Globus pallidus (tissue), 1 donor: ENCODE measurements around the gene OR2T3.
"Not testable (repeated sequence)": the region's sequence is repeated elsewhere in the genome, so short reads cannot be mapped to it uniquely, and the experiment has no call there.

Experiments used
- DNase-seq: peaks from one replicate; pipeline ENCODE4 v3.0.0-alpha.2; 2015; ENCODE audit warnings: low spot score

The OR2T3 gene, protein sequence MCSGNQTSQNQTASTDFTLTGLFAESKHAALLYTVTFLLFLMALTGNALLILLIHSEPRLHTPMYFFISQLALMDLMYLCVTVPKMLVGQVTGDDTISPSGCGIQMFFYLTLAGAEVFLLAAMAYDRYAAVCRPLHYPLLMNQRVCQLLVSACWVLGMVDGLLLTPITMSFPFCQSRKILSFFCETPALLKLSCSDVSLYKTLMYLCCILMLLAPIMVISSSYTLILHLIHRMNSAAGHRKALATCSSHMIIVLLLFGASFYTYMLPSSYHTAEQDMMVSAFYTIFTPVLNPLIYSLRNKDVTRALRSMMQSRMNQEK

GRCh38 chr1:248473051-248473450 is at the start of gene OR2T3:
Gene OR2T3 (plus strand): TSS chr1:248473351. CDS start chr1:248473351, 0 bp downstream.
- not testable (repeated sequence) for DNase-seq

- DNase-seq = not testable (repeated sequence)
Measured at GRCh38 chr1:248427526-248428191, 45.5 kb upstream of the OR2T3 start.

DNA sequence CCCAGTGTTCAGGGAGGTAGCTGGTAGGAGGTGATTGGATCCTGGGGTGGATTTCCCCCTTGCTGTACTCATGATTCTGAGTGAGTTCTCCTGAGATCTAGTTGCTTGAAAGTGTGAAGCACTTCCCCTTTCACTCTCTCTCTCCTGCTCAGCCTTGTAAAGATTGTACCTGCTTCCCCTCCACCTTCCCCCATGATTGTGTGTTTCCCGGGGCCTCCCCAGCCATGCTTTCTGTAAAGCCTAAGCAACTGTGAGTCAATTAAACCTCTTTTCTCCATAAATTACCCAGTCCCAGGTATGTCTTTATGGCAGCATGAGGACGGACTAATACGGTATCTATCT is 45.0 kb upstream of the OR2T3 start:
- DNase-seq = not testable (repeated sequence)

- DNase-seq = not testable (repeated sequence)
Measured at GRCh38 chr1:248431683-248432082, 41.5 kb upstream of the OR2T3 start.

DNA sequence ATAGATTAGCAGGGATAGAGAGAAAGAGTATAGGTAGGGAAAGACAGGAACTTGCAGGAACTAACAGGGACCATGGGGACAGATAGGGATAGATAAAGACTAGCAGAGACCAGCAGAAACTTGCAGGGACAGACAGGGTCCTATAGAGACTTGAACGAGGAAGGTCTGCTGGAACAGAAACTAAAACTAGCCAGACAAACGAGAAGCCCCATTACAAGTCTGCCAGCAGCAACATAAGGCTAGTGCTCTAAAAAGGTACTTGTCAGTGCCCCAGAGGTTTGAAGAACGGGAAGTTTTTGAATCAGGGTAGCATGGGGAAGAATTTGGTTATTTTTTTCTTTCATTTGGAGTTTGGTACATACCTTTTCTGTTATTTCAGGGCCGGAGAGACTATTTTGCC is 41.0 kb upstream of the OR2T3 start:
- DNase-seq = not testable (repeated sequence)

DNA sequence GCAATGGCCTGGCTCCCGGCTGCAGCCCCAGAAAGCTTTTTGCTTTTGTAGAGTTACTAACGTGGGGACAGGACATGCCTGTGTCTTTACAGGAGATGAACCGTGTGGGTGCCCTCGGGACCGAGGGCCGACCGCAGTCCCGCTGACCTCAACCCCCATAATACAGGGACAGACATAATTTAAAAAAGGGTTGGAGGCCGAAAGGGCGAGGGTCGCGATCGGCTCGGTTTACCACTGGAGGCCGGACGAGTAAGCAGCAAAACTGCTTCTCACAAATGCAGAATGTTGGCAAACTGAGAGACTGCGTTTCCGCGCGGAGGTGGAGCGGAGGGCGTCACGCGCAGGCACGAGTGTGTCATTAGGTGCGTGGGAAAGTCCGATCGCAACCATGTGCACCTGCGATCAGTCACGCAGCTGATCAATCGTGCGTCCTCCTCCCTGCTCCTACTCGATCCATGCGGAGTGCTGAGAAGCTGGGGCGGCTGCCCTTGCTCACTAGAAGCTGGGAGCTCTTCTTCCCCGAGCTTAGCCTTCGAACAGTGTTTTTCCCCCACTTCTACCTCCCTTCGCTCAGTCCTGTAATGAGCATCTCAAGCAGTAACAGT is 39.2 kb upstream of the OR2T3 start:
- DNase-seq = not testable (repeated sequence)

- DNase-seq = not testable (repeated sequence)
Measured at GRCh38 chr1:248434913-248435312, 38.2 kb upstream of the OR2T3 start.

- DNase-seq = not testable (repeated sequence)
Measured at GRCh38 chr1:248436303-248436702, 36.8 kb upstream of the OR2T3 start.

GRCh38 chr1:248438668-248439067 is 34.5 kb upstream of the OR2T3 start:
- not testable (repeated sequence) for DNase-seq

DNA sequence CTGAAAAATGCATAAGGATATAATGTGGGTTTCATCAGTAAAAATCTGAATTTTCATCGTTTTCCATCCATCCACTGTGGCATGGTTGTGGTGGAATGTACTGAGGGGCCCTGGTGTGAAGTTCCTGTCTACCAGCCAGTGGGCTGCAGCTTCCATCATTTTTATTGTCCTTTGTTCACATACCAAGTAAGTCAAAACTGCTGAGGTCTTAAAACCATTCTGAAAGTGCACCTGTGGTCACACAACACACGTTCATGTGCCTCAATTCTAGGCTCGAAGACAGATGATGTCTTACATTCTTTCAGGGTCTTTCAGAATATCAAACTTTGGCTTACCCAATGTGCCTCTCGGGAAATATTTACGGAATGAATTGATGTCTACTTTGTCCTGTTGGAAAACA is 33.9 kb upstream of the OR2T3 start:
- DNase-seq = not testable (repeated sequence)

- DNase-seq = not testable (repeated sequence)
Measured at GRCh38 chr1:248442500-248443277, 30.5 kb upstream of the OR2T3 start.

GRCh38 chr1:248444603-248445002 is 28.5 kb upstream of the OR2T3 start:
- not testable (repeated sequence) for DNase-seq

DNA sequence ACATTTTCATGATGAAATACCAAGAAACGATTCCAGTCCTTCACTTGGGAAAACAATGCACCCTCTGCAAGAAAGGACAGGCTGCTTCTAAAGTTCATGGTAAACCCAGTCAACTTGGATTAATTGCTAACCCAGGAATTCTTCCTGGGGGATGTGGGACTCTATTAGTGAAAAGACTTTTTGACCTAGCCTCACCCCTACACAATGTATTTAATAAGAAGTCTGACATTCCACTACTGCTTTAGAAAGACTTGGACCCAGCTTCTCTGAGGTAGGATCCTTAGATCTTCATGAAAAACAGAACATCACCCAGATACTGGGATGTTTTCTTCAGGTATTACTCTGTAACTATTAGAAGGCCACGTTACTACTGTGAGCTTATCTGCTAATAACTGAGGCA is 27.8 kb upstream of the OR2T3 start, which contains the start of gene OR2T2:
TSS of gene OR2T2 (plus strand) at position 239 of the 400 bp plus-strand sequence. CDS start 7,161 bp downstream, outside the sequence.
- not testable (repeated sequence) for DNase-seq

DNA sequence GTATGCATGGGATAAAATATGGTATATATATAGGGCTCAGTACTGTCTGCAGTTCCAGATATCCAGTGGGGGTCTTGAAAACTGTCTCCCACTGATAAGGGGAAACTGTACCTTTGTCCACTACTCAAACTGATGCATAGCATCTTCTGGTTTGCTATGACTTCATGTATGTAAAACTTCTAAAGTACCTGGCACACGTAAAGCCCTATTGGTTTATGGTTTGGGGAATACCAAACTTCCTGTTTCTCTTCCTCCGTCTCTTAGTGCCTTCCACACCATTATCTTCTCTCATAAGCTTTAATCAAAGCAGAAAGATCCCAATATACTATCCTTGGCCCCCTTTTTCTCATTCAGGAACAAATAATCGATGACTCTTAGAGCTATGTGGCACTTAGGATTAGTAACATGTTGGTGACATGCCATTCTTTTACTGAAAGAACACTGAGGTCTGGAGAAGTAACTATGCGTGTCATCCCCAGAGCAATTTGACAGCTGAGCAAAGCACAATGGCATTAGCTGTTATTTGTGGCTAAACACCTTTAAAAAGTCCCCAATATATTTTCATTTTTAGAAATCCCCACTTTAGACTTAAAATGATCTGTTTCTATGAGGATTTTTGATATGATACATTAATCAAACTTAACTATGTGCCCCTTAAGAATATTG is 24.6 kb upstream of the OR2T3 start:
- DNase-seq = not testable (repeated sequence)

GRCh38 chr1:248449821-248450465 is 23.2 kb upstream of the OR2T3 start:
- DNase-seq = not testable (repeated sequence)

DNA sequence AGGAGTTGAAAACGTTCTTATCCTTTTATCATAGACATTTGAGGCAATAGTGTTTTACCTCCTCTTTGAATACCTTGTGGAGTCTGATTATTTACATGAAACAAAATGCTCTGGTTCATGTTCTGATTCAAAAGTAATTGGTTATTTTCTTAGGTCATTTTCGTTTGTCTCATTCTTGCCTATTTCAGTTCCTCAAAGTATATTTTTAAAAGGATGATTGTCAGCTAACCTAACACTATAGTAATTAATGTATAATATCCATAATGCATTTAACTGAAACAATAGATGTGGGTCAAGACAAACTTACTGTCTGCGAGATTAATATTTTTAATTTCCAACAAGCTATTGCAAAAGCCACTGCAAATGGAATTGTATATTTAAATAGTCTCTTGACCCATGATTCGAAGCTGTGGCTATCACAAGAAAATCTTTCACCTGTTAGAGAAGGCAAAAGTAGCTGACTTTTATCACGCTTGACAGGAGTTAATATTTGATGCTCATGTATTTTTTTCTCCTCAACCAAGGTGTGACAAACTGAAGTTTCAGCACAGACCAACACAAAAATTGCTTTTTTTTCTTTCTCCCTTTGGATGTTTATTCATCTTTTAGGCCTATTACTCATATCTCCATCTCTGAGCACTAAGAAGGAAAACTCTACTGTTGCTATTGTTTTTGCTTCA is 22.5 kb upstream of the OR2T3 start:
- DNase-seq = not testable (repeated sequence)

DNA sequence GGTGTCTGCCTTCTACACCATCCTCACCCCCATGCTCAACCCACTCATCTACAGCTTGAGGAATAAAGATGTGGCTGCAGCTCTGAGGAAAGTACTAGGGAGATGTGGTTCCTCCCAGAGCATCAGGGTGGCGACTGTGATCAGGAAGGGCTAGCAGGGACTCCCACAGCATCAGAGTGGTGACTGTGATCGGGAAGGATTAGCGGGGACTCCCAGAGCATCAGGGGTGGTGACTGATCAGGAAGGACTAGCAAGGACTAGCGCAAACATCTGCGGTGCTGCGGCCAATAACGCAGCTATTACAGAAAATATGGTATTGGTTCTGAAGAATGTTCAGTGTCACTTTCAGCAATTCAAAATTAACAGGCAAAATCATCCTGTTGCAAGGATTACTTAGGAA is 19.5 kb upstream of the OR2T3 start:
- DNase-seq = not testable (repeated sequence)

DNA sequence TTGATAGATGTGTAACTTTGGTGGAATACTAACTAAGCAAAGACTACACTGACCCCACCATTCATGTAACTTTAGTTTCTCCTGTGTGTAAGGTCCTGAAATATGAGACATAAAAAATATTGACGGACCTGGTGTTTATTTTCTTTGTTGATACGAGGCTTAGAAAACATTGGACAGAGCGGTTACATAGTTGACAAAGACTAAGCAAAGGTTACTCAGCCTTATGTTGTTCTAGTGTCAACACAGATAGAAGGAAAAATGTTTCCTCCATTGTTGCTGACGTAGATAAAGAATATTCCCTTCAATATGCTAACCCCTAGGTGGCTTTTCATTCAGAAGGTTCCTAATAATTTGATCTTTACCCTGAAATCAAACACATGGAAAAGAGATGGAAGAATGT is 18.1 kb upstream of the OR2T3 start:
- DNase-seq = not testable (repeated sequence)

DNA sequence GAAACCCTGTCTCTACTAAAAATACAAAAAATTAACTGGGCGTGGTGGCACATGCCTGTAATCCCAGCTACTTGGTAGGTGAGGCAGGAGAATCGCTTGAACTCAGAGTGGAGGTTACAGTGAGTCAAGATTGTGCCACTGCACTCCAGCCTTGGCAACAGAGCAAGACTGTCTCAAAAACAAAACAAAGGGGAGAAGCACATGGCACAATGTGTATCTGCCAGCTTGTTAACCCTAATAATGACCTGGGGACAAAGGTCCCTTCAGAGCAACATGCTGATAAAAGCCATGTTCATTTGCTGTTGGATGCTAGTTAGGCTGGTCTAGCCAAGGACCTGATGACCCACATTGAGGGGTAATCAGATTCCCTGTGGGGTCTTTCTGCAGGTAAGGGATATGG is 16.5 kb upstream of the OR2T3 start:
- not testable (repeated sequence) for DNase-seq

DNA sequence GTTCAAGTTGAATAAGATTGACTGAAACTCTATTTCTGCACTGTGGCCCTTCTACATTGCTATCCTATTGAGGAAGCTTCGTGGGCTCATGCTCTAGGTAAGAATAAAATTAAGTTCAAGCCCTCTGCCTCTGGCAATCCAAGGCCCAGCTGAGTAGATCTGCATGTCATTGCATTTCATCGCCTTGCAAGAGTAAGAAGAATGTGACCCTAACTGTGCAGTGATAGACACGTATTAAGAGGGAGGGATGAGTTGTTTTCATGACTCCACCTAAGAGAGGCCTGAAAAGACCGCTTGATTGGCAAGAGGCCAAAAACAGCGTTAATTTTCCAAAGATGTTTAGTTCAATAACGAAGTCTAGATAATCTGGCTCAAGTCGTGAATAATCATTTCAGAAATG is 14.0 kb upstream of the OR2T3 start:
- DNase-seq = not testable (repeated sequence)
